ENCODE measurements around the gene PLCG2. TPM values are rescaled to one million over a fixed set of nuclear protein-coding genes. Genes with fewer than 3 reads are reported as not detected.

The PLCG2 gene
- total RNA-seq, 1 experiment from 2014 or later: 3.5 TPM

DNA sequence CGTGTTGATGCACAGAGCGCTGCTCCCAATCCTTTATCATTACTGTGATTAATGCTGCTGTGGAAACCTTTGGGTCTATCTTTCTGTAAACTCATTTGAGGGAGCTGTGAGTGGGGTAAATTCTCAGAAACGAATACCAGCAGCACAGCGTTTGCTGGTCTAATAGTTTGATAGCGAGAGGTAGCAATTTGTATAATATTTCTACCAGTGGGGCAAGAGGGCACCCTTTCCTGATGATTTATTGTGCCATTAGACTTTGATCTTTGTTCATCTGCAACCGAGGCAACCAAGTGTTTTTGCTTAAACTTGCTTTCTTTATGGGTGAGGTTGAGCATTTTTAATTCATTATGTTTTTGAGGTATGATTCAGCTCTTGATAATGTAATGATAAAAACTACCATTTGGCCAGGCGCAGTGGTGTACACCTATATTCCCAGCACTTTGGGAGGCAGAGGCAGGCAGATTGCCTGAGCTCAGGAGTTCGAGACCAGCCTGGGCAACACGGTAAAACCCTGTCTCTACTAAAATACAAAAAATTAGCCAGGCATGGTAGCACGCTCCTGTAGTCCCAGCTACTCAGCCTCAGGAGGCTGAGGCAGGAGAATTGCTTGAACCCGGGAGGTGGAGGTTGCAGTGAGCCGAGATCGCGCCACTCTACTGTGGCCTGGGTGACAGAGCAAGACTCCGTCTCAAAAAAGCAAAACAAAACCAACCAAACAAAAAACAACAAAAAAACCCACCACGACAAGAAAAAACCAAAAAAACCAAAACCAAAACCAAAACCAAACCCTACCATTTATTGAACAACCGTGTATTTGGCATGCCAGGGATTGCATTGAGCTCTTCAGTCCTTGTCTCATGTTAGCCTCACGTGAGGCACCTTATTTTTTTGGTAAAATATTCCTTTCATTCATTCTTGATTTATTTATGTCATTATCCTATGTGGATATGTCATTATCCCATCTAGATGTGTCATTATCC lies 81.5 kb downstream of the PLCG2 start:
- Histone ChIP-seq H4K20me1 (ENCODE audit: low read length) (no peaks in the 10 kb centered on the region), H3K4me2 (ENCODE audit: low read length) (no peak overlapping the region), H2AFZ (ENCODE audit: low read length) (no peak overlapping the region), H3K9ac (ENCODE audit: low read length) (no peak overlapping the region), H3K36me3 (ENCODE audit: low read depth, low read length) (no peaks in the 10 kb centered on the region), H3F3A (ENCODE audit: low read length, unreplicated experiment) (no peaks in the 10 kb centered on the region), H3K27me3 (ENCODE audit: low read length) (no peaks in the 10 kb centered on the region), H3K4me1 (ENCODE audit: insufficient read depth, low read length) (no peaks in the 10 kb centered on the region), H3K9me2 (replicated peaks; ENCODE audit: low read length) (no peaks in the 10 kb centered on the region), H3K9me3 (ENCODE audit: low read length) (no peaks in the 10 kb centered on the region), H3K27ac (ENCODE audit: low read length) (no peak overlapping the region), H3K79me2 (ENCODE audit: low read length) (no peaks in the 10 kb centered on the region), H3K4me3 (ENCODE audit: low read length) (no peak overlapping the region)
- intact Hi-C loops (cut with micrococcal nuclease): no loop called here
- TF ChIP-seq, protein P1, sequence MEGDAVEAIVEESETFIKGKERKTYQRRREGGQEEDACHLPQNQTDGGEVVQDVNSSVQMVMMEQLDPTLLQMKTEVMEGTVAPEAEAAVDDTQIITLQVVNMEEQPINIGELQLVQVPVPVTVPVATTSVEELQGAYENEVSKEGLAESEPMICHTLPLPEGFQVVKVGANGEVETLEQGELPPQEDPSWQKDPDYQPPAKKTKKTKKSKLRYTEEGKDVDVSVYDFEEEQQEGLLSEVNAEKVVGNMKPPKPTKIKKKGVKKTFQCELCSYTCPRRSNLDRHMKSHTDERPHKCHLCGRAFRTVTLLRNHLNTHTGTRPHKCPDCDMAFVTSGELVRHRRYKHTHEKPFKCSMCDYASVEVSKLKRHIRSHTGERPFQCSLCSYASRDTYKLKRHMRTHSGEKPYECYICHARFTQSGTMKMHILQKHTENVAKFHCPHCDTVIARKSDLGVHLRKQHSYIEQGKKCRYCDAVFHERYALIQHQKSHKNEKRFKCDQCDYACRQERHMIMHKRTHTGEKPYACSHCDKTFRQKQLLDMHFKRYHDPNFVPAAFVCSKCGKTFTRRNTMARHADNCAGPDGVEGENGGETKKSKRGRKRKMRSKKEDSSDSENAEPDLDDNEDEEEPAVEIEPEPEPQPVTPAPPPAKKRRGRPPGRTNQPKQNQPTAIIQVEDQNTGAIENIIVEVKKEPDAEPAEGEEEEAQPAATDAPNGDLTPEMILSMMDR (conservative IDR thresholded peaks at IDR 0.05; ENCODE audit: low read depth, low read length): no peak
- TF ChIP-seq EZH2phosphoT487 (IDR thresholded peaks at IDR 0.05; ENCODE audit: borderline replicate concordance, low read length): no peak
- no peak for TF ChIP-seq EZH2 (IDR thresholded peaks at IDR 0.05; ENCODE audit: low read length, unreplicated experiment)
- CTCF ChIA-PET: no interaction called here
- POLR2A ChIA-PET (ENCODE audit: unreplicated experiment): interaction anchor here (0.6 kb wide), 1 partner anchor 9 kb away, joined by 3 read pairs; no protein-coding TSS in a partner anchor
- ATAC-seq (no peak), DNase-seq (no peak)
- BruUV-seq (replicated peaks): no TSS peak

DNA sequence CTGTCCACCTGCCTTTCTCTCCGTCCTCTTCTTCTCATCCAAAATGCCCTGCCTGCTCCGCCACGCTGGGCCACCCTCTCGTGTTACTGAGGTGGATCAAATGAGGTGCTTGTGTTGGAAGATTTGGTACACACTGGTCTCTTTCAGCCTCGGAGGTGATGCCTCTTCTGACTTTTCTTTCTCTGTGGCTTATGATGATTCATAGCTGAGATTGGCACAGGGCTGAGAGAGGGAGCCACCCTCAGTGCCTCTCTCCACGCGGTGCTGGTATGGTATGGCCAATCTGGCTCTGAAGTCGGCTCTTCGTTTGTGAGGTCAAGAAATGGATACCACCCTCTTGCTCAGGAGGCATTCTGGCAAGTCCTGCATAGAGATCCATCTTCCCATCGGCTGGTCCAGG lies 82.4 kb downstream of the PLCG2 start:
- no peak for TF ChIP-seq EZH2phosphoT487 (IDR thresholded peaks at IDR 0.05; ENCODE audit: borderline replicate concordance, low read length)
- no peaks in the 10 kb centered on the region for H3K36me3 ChIP-seq (ENCODE audit: low read depth, low read length)
- intact Hi-C loops (cut with micrococcal nuclease): no loop called here
- H3K9ac ChIP-seq (ENCODE audit: low read length): no peak overlapping the region
- no peaks in the 10 kb centered on the region for H4K20me1 ChIP-seq (ENCODE audit: low read length)
- H3K4me1 ChIP-seq (ENCODE audit: insufficient read depth, low read length): no peaks in the 10 kb centered on the region
- H3K27ac ChIP-seq (ENCODE audit: low read length): no peak overlapping the region
- H3K79me2 ChIP-seq (ENCODE audit: low read length): no peaks in the 10 kb centered on the region
- no peak overlapping the region for H2AFZ ChIP-seq (ENCODE audit: low read length)
- BruUV-seq (replicated peaks): no TSS peak
- H3K9me2 ChIP-seq (replicated peaks; ENCODE audit: low read length): no peaks in the 10 kb centered on the region
- no peaks in the 10 kb centered on the region for H3F3A ChIP-seq (ENCODE audit: low read length, unreplicated experiment)
- no peaks in the 10 kb centered on the region for H3K27me3 ChIP-seq (ENCODE audit: low read length)
- ChIA-PET POLR2A (ENCODE audit: unreplicated experiment) (no interaction called here), CTCF (no interaction called here)
- no peak overlapping the region for H3K4me2 ChIP-seq (ENCODE audit: low read length)
- no peaks in the 10 kb centered on the region for H3K9me3 ChIP-seq (ENCODE audit: low read length)
- DNase-seq (peak; percentile 22), ATAC-seq (no peak; the same call in 1 of the 2 replicates)
- no peak overlapping the region for H3K4me3 ChIP-seq (ENCODE audit: low read length)

DNA sequence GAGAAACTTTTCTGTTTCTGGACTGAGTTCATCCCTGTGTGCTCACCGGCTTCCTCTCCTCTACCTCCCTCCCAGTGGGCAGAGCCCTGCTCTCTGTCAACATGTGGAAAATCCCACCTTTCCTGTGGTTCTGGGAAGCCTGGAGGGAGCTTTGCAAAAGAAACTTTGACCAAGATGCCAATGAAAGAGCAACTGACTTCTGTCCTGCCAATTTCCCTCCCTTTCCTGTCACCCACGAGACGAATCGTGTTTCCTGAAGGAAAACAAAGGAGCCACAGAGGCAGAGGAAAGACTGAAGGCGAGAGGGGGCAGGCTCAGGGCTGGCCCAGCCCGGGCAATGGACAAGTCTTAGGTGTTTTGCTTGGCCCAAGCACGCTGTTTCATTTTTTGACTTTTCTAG lies 82.8 kb downstream of the PLCG2 start:
- no TSS peak for BruUV-seq (replicated peaks)
- no peak overlapping the region for H3K9ac ChIP-seq (ENCODE audit: low read length)
- H3K27me3 ChIP-seq (ENCODE audit: low read length): no peaks in the 10 kb centered on the region
- CTCF ChIA-PET: no interaction called here
- no peaks in the 10 kb centered on the region for H3F3A ChIP-seq (ENCODE audit: low read length, unreplicated experiment)
- TF ChIP-seq EZH2phosphoT487 (IDR thresholded peaks at IDR 0.05; ENCODE audit: borderline replicate concordance, low read length) (no peak), EZH2 (IDR thresholded peaks at IDR 0.05; ENCODE audit: low read length, unreplicated experiment) (no peak)
- TF ChIP-seq, protein P1 (conservative IDR thresholded peaks at IDR 0.05; ENCODE audit: low read depth, low read length): no peak
- ATAC-seq (no peak), DNase-seq (no peak)
- no peak overlapping the region for H3K27ac ChIP-seq (ENCODE audit: low read length)
- H3K4me3 ChIP-seq (ENCODE audit: low read length): no peak overlapping the region
- no peaks in the 10 kb centered on the region for H3K79me2 ChIP-seq (ENCODE audit: low read length)
- H4K20me1 ChIP-seq (ENCODE audit: low read length): no peaks in the 10 kb centered on the region
- POLR2A ChIA-PET (ENCODE audit: unreplicated experiment): no interaction called here
- H3K9me3 ChIP-seq (ENCODE audit: low read length): no peaks in the 10 kb centered on the region
- H3K4me1 ChIP-seq (ENCODE audit: insufficient read depth, low read length): no peaks in the 10 kb centered on the region; the same call in 1 of the 2 replicates
- no peaks in the 10 kb centered on the region for H3K36me3 ChIP-seq (ENCODE audit: low read depth, low read length)
- no peaks in the 10 kb centered on the region for H3K9me2 ChIP-seq (replicated peaks; ENCODE audit: low read length)
- no peak overlapping the region for H3K4me2 ChIP-seq (ENCODE audit: low read length)
- intact Hi-C loops (cut with micrococcal nuclease): no loop called here
- H2AFZ ChIP-seq (ENCODE audit: low read length): no peak overlapping the region
